Kidney epithelial cell (primary cell): ENCODE results near the gene BCAN. TPM values are rescaled to one million over a fixed set of nuclear protein-coding genes. Genes with fewer than 3 reads are reported as not detected.

ENCODE experiments used
- DNase-seq: peaks from one replicate; pipeline ENCODE4 v3.0.0-alpha.2; 2010; ENCODE audit warnings: low read depth
- H3K27me3 ChIP-seq: 2 replicates; pipeline ENCODE4 v1.6.0; 2011; ENCODE audit warnings: low read length; ENCODE audit not compliant: control insufficient read depth, insufficient read depth
- H3K36me3 ChIP-seq: 2 replicates; pipeline ENCODE4 v1.5.1; 2011; ENCODE audit warnings: low read length; ENCODE audit not compliant: control insufficient read depth, insufficient read depth
- H3K4me3 ChIP-seq: 2 replicates; pipeline ENCODE4 v1.5.1; 2011; ENCODE audit warnings: low read depth, mild to moderate bottlenecking, control low read depth, low read length
- CTCF ChIP-seq: IDR thresholded peaks from 2 replicates; pipeline ENCODE4 v1.5.1; 2011; ENCODE audit warnings: mild to moderate bottlenecking, moderate library complexity, low read length, control low read depth, inconsistent platforms; ENCODE audit not compliant: insufficient read depth, poor library complexity, severe bottlenecking
- total RNA-seq: library from RNA; depleted of rRNA; stranded (reverse); fragments of >200 nt; gene quantifications from 2 replicates; pipeline ENCODE4 v1.2.3, GENCODE V29; 2015

The BCAN gene
- total RNA-seq, 1 donor from 2014 or later, result 0.17 TPM

GRCh38 chr1:156644146-156644545, 2.2 kb downstream of the BCAN start:
- no peak for DNase-seq
- Histone ChIP-seq H3K4me3 (no peak overlapping the region), H3K27me3 (peaks cover 90% of the 10 kb centered on the region), H3K36me3 (no peaks in the 10 kb centered on the region)
- no peak for TF ChIP-seq CTCF

- no peak for DNase-seq
- Histone ChIP-seq H3K4me3 (no peak overlapping the region), H3K36me3 (no peaks in the 10 kb centered on the region), H3K27me3 (peaks cover 90% of the 10 kb centered on the region)
- no peak for TF ChIP-seq CTCF
These were observed 2.7 kb downstream of the BCAN start for GRCh38 chr1:156644640-156645039.

- Histone ChIP-seq H3K4me3 (no peak overlapping the region), H3K27me3 (peaks cover 89% of the 10 kb centered on the region), H3K36me3 (no peaks in the 10 kb centered on the region)
- no peak for DNase-seq
- TF ChIP-seq CTCF, result no peak
These were observed 3.1 kb downstream of the BCAN start for GRCh38 chr1:156645056-156645455.

GRCh38 chr1:156645666-156646065, 3.7 kb downstream of the BCAN start:
- H3K36me3 ChIP-seq, result no peaks in the 10 kb centered on the region
- peaks cover 88% of the 10 kb centered on the region for H3K27me3 ChIP-seq
- no peak for DNase-seq
- TF ChIP-seq CTCF, result no peak
- H3K4me3 ChIP-seq, result no peak overlapping the region

- no peak for TF ChIP-seq CTCF
- no peak overlapping the region for H3K4me3 ChIP-seq
- H3K36me3 ChIP-seq, result no peaks in the 10 kb centered on the region
- peaks cover 83% of the 10 kb centered on the region for H3K27me3 ChIP-seq
- DNase-seq, result no peak
These were observed 4.9 kb downstream of the BCAN start for GRCh38 chr1:156646738-156647211.

GRCh38 chr1:156647351-156647750, 5.4 kb downstream of the BCAN start:
- TF ChIP-seq CTCF, result no peak
- Histone ChIP-seq H3K4me3 (no peak overlapping the region), H3K36me3 (no peaks in the 10 kb centered on the region), H3K27me3 (peaks cover 82% of the 10 kb centered on the region)
- DNase-seq, result no peak
